HG03135 (cell line): ENCODE measurements around the gene NHERF1.

ENCODE experiments used
- ATAC-seq: cut with Tn5 transposase; IDR thresholded peaks from one replicate; pipeline ENCODE4 v1.9.1; 2021; ENCODE audit warnings: mild to moderate bottlenecking, moderate library complexity; ENCODE audit not compliant: unreplicated experiment

NHERF1 gene

GRCh38 chr17:74782571-74782970, 34.1 kb downstream of the NHERF1 start:
- no peak for ATAC-seq

- ATAC-seq, result no peak
These were observed 35.8 kb downstream of the NHERF1 start for GRCh38 chr17:74784125-74784810.

- no peak for ATAC-seq
These were observed 36.9 kb downstream of the NHERF1 start for GRCh38 chr17:74785096-74785980.

- no peak for ATAC-seq
These were observed 37.5 kb downstream of the NHERF1 start for GRCh38 chr17:74785981-74786360.

- no peak for ATAC-seq
These were observed 38.1 kb downstream of the NHERF1 start for GRCh38 chr17:74786431-74787055.

- ATAC-seq, result no peak
These were observed 42.0 kb downstream of the NHERF1 start for GRCh38 chr17:74790161-74791058.

- ATAC-seq, result no peak
These were observed 44.2 kb downstream of the NHERF1 start for GRCh38 chr17:74792586-74793105.

- no peak for ATAC-seq
These were observed 47.0 kb downstream of the NHERF1 start for GRCh38 chr17:74795327-74796020.

GRCh38 chr17:74796211-74796610, 47.8 kb downstream of the NHERF1 start:
- ATAC-seq, result no peak

GRCh38 chr17:74796866-74797265, 48.4 kb downstream of the NHERF1 start:
- no peak for ATAC-seq

- ATAC-seq, result no peak
These were observed 49.4 kb downstream of the NHERF1 start for GRCh38 chr17:74797824-74798223.

GRCh38 chr17:74798239-74798707, 49.8 kb downstream of the NHERF1 start:
- ATAC-seq, result no peak

GRCh38 chr17:74799097-74799496, 50.7 kb downstream of the NHERF1 start:
- no peak for ATAC-seq

GRCh38 chr17:74800531-74800930, 52.1 kb downstream of the NHERF1 start:
- no peak for ATAC-seq

- ATAC-seq, result no peak
These were observed 53.5 kb downstream of the NHERF1 start for GRCh38 chr17:74801896-74802295.

- ATAC-seq, result no peak
These were observed 55.0 kb downstream of the NHERF1 start for GRCh38 chr17:74803388-74803930.

GRCh38 chr17:74803971-74804370, 55.5 kb downstream of the NHERF1 start:
- ATAC-seq, result no peak

GRCh38 chr17:74804683-74805082, 56.3 kb downstream of the NHERF1 start:
- ATAC-seq, result no peak

GRCh38 chr17:74805591-74805991, 57.2 kb downstream of the NHERF1 start:
- no peak for ATAC-seq
